ENCODE results near the gene RPRD1B. TPM values are rescaled to one million over a fixed set of nuclear protein-coding genes. Genes with fewer than 3 reads are reported as not detected.

Gene RPRD1B
- total RNA-seq, 1 donor from 2014 or later = 21.1 TPM

- no peak overlapping the region for H3K4me3 ChIP-seq (ENCODE audit: low read depth, low read length)
- DNase-seq (ENCODE audit: low read depth) = no peak
- TF ChIP-seq, protein P1, sequence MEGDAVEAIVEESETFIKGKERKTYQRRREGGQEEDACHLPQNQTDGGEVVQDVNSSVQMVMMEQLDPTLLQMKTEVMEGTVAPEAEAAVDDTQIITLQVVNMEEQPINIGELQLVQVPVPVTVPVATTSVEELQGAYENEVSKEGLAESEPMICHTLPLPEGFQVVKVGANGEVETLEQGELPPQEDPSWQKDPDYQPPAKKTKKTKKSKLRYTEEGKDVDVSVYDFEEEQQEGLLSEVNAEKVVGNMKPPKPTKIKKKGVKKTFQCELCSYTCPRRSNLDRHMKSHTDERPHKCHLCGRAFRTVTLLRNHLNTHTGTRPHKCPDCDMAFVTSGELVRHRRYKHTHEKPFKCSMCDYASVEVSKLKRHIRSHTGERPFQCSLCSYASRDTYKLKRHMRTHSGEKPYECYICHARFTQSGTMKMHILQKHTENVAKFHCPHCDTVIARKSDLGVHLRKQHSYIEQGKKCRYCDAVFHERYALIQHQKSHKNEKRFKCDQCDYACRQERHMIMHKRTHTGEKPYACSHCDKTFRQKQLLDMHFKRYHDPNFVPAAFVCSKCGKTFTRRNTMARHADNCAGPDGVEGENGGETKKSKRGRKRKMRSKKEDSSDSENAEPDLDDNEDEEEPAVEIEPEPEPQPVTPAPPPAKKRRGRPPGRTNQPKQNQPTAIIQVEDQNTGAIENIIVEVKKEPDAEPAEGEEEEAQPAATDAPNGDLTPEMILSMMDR (IDR thresholded peaks at IDR 0.05; ENCODE audit: insufficient read depth, low read length, poor library complexity, severe bottlenecking) = no peak
- H3K27me3 ChIP-seq (ENCODE audit: control insufficient read depth, insufficient read depth, low read length) = no peaks in the 10 kb centered on the region
- H3K36me3 ChIP-seq (ENCODE audit: control insufficient read depth, insufficient read depth, low read length) = no peaks in the 10 kb centered on the region
Measured at GRCh38 chr20:38108438-38108985, 75.0 kb downstream of the RPRD1B start.

- H3K4me3 ChIP-seq (ENCODE audit: low read depth, low read length) = no peak overlapping the region
- no peak for DNase-seq (ENCODE audit: low read depth)
- TF ChIP-seq, protein P1 (IDR thresholded peaks at IDR 0.05; ENCODE audit: insufficient read depth, low read length, poor library complexity, severe bottlenecking) = no peak
Measured at GRCh38 chr20:38108986-38109541, 75.5 kb downstream of the RPRD1B start.

DNA sequence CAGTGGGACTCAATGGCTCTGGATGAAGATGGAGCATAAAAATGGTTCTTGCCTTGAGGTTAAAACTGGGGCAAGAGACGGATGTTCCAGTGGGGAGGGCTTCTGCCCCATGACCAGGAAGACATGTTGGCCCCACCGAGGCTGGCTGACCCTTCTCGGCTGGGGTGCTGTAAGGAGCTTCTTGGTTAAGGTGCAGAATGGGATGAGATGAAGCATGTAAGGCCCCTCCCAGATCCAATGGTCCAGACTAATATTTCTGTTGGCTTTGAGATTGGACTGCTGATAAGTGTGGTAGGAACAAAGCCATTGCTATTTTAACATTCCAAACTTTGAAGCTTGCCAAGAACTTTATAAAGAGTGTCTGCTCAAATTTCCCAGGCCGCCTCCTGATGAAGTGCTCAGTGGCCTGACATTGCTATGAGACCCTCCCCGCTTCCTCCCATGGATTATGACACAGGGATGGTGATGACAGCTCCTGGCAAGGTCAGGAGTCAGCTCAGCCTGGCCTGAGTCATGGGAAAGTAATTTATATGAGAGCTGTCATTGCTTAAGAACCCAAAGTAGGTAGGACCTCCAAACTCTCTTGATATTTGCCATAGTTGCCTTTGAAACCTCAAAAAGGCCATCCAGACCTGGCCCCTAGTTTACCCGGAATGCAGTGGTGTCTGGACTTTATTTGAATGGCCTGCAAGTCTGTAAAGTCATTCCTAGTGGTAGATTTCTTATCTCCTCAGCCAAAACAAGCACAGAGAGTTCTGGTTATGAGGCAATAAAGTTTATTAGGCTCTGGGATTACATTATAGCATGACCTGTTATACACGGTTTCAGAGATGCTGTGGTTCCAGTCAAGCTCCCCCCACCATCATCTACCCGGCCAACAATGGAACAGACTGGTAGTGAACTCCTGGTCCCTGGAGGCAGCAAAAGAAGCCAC is 76.3 kb downstream of the RPRD1B start:
- Histone ChIP-seq H3K4me3 (ENCODE audit: low read depth, low read length) (no peak overlapping the region), H3K36me3 (ENCODE audit: control insufficient read depth, insufficient read depth, low read length) (no peaks in the 10 kb centered on the region), H3K27me3 (ENCODE audit: control insufficient read depth, insufficient read depth, low read length) (no peaks in the 10 kb centered on the region)
- TF ChIP-seq, protein P1 (IDR thresholded peaks at IDR 0.05; ENCODE audit: insufficient read depth, low read length, poor library complexity, severe bottlenecking) = no peak
- DNase-seq (ENCODE audit: low read depth) = peak; percentile 70

More at GRCh38 chr20:38108986-38109541, 75.5 kb downstream of the RPRD1B start:
- Histone ChIP-seq H3K27me3 (ENCODE audit: control insufficient read depth, insufficient read depth, low read length) (no peaks in the 10 kb centered on the region), H3K36me3 (ENCODE audit: control insufficient read depth, insufficient read depth, low read length) (no peaks in the 10 kb centered on the region)

DNA sequence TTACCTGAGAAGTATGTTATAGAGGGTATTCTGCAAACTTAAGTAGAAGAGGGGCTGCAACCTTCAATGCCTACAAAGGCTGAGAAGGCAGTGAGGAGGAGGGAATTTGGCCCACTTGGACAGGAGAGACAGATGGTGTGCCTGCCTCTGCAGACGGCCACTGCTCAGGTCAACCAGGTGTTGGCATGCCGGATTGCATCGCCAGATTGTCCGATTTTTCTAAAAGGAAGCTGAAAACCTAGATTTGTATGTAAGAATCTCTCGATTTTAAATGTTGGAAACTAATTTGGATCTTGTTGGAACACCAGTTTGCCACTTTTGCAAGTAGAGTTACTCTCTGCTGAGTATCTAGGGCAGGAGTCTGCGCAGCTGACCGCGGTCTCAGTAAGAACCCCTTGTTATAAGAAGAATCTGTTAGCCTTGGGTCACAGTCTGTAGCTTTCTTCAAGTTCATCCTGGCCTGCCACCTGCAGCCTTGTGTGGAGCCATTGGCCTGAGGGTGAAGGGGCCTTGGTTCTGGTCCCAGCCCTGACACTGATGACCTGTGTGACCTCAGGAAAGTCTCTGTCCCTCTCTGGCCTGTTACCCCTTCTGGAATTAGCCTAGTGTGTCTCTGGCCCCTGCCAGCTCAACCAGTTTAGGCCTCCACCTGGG is 77.1 kb downstream of the RPRD1B start:
- DNase-seq (ENCODE audit: low read depth) = no peak
- no peak overlapping the region for H3K4me3 ChIP-seq (ENCODE audit: low read depth, low read length)
- TF ChIP-seq, protein P1 (IDR thresholded peaks at IDR 0.05; ENCODE audit: insufficient read depth, low read length, poor library complexity, severe bottlenecking) = no peak
- no peaks in the 10 kb centered on the region for H3K27me3 ChIP-seq (ENCODE audit: control insufficient read depth, insufficient read depth, low read length)
- H3K36me3 ChIP-seq (ENCODE audit: control insufficient read depth, insufficient read depth, low read length) = no peaks in the 10 kb centered on the region

DNA sequence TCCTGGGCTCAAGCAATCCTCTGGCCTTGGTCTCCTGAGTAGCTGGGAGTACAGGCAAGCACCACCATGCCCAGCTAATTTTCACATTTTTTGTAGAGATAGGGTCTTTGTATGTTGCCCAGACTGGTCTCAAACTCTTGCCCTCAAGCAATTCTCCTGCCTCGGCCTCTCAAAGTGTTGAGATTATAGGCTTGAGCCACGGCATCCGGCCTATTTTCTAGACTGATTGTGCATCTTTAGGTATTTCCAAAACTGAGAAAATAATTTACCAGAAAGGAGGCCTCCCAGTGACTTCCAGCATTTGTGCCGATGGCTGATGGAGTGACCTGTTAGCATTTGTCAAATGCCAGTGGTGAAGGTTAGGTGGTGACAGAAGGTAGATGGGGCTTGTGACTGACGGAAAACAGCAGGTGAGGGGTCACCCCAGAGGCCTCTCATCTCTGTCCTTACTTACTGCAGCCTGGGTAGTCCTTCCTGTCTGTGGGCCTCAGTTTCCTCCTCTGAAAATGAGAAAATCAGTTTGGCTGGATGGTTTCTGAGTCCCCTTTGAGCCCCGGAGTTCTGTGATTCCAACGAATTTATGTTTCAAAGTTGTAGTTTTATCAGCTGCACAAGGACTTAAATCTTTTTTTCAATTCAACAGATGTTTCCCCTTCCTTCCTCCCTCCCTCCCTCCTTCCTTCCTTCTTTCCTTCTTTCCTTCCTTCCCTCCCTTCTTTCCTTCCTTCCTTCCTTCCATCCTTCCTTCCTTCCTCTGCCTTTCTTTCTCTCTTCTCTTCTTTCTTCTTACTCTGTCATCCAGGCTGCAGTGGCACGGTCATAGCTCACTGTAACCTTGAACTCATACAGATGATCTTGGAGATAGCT is 78.1 kb downstream of the RPRD1B start:
- Histone ChIP-seq H3K4me3 (ENCODE audit: low read depth, low read length) (no peak overlapping the region), H3K36me3 (ENCODE audit: control insufficient read depth, insufficient read depth, low read length) (no peaks in the 10 kb centered on the region), H3K27me3 (ENCODE audit: control insufficient read depth, insufficient read depth, low read length) (no peaks in the 10 kb centered on the region)
- no peak for DNase-seq (ENCODE audit: low read depth)
- TF ChIP-seq, protein P1 (IDR thresholded peaks at IDR 0.05; ENCODE audit: insufficient read depth, low read length, poor library complexity, severe bottlenecking) = no peak

All from kidney epithelial cell (primary cell).